NCI-H69 (cell line): ENCODE results near the gene USP25.
A peak's percentile ranks its signal among the peaks of the same experiment; 100 is the strongest.

ENCODE experiments used
- DNase-seq: peaks from one replicate; lab custom pipeline; 2025; lab: John Stamatoyannopoulos, UW

USP25 gene

GRCh38 chr21:15729674-15730483 is at the start of gene USP25:
TSS of gene USP25 (plus strand) at chr21:15729982. CDS start at chr21:15730394, 412 bp downstream.
- DNase-seq, result peak; percentile 95

GRCh38 chr21:15682186-15682895 is 47.4 kb upstream of the USP25 start:
- no peak for DNase-seq

- no peak for DNase-seq
These were observed 46.8 kb upstream of the USP25 start for GRCh38 chr21:15682977-15683376.

- DNase-seq, result no peak
These were observed 43.3 kb upstream of the USP25 start for GRCh38 chr21:15686506-15686905.

GRCh38 chr21:15687208-15687607 is 42.6 kb upstream of the USP25 start:
- DNase-seq, result no peak

- no peak for DNase-seq
These were observed 41.8 kb upstream of the USP25 start for GRCh38 chr21:15688016-15688415.

GRCh38 chr21:15688809-15689208 is 41.0 kb upstream of the USP25 start:
- no peak for DNase-seq

GRCh38 chr21:15692711-15693110 is 37.1 kb upstream of the USP25 start:
- DNase-seq, result no peak

GRCh38 chr21:15695241-15695640 is 34.5 kb upstream of the USP25 start:
- no peak for DNase-seq

GRCh38 chr21:15701830-15702229 is 28.0 kb upstream of the USP25 start:
- no peak for DNase-seq

- DNase-seq, result peak; percentile 38
These were observed 25.9 kb upstream of the USP25 start for GRCh38 chr21:15703932-15704331.

- no peak for DNase-seq
These were observed 23.1 kb upstream of the USP25 start for GRCh38 chr21:15706696-15707095.

- no peak for DNase-seq
These were observed 16.4 kb upstream of the USP25 start for GRCh38 chr21:15713412-15713811.

GRCh38 chr21:15718711-15719110 is 11.1 kb upstream of the USP25 start:
- no peak for DNase-seq

- no peak for DNase-seq
These were observed 9.8 kb upstream of the USP25 start for GRCh38 chr21:15719976-15720375.

- no peak for DNase-seq
These were observed 7.0 kb upstream of the USP25 start for GRCh38 chr21:15722591-15723324.

GRCh38 chr21:15725949-15726348 is 3.8 kb upstream of the USP25 start:
- peak; percentile 25 for DNase-seq

GRCh38 chr21:15728046-15728445 is 1.7 kb upstream of the USP25 start:
- DNase-seq, result no peak

GRCh38 chr21:15729346-15729673 is 472 bp upstream of the USP25 start:
- no peak for DNase-seq

GRCh38 chr21:15730484-15731242 is 881 bp downstream of the USP25 start:
- DNase-seq, result peak; percentile 81

GRCh38 chr21:15731243-15731613 is 1.4 kb downstream of the USP25 start:
- DNase-seq, result peak; percentile 44
